HCT116 (cell line): ENCODE results near the gene GYPC.

Source experiments
- ELF1 ChIP-seq: IDR thresholded peaks from 2 replicates; pipeline ENCODE4 v1.6.1; 2012; ENCODE audit warnings: low read depth, borderline replicate concordance
- EZH2 ChIP-seq: fragments of 200-600 bp; sonication (generic); IDR thresholded peaks from 2 replicates; pipeline ENCODE4 v1.6.1; 2017; ENCODE audit warnings: antibody characterized with exemption, mixed run types
- FOSL1 ChIP-seq: IDR thresholded peaks from 2 replicates; pipeline ENCODE4 v1.6.1; 2012; ENCODE audit warnings: low read depth
- JUND ChIP-seq: IDR thresholded peaks from 2 replicates; pipeline ENCODE4 v1.6.1; 2012
- POLR2A ChIP-seq: IDR thresholded peaks from 2 replicates; pipeline ENCODE4 v1.7.0; 2011; ENCODE audit warnings: borderline replicate concordance; ENCODE audit not compliant: insufficient read depth, insufficient read length; ENCODE audit errors: extremely low read depth
- POLR2AphosphoS5 ChIP-seq: IDR thresholded peaks from 2 replicates; pipeline ENCODE4 v1.6.1; 2011; ENCODE audit warnings: mild to moderate bottlenecking, low read depth, low read length, moderate library complexity
- SP1 ChIP-seq: IDR thresholded peaks from 2 replicates; pipeline ENCODE4 v1.6.1; 2012; ENCODE audit warnings: low read depth
- TCF7L2 ChIP-seq: IDR thresholded peaks from 2 replicates; pipeline ENCODE4 v1.7.0; 2011; ENCODE audit warnings: borderline replicate concordance, inconsistent platforms; ENCODE audit not compliant: insufficient read depth, insufficient read length; ENCODE audit errors: extremely low read depth
- ZBTB33 ChIP-seq: IDR thresholded peaks from 2 replicates; pipeline ENCODE4 v1.6.1; 2011; ENCODE audit warnings: mild to moderate bottlenecking, low read length, moderate library complexity; ENCODE audit not compliant: insufficient replicate concordance; ENCODE audit errors: extremely low read depth
- ZNF274 ChIP-seq: fragments of 200-500 bp; sonication (Bioruptor generic); IDR thresholded peaks from 2 replicates; pipeline ENCODE4 v1.6.1; 2014; ENCODE audit warnings: mild to moderate bottlenecking, low read depth, low read length, inconsistent platforms
- TF ChIP-seq, protein P1 (sequence below), 3 experiments: fragments of 200-600 bp in 1 of 3; sonication (generic) in 1 of 3; IDR thresholded peaks in 2 of 3; conservative IDR thresholded peaks in 1 of 3; 2 replicates each; pipeline ENCODE4 v1.5.1; 2012 to 2017; ENCODE audit warnings: low read depth in 2 of 3, low read length in 2 of 3, antibody characterized with exemption in 1 of 3, borderline replicate concordance in 1 of 3, control low read depth in 1 of 3, mild to moderate bottlenecking in 1 of 3, mixed read lengths in 1 of 3, mixed run types in 1 of 3, moderate library complexity in 1 of 3; ENCODE audit not compliant: insufficient read depth in 1 of 3

GRCh38 chr2:126715111-126715510, 59.2 kb downstream of the GYPC start:
- TF ChIP-seq EZH2 (no peak), JUND (no peak), POLR2A (no peak), POLR2AphosphoS5 (no peak), SP1 (no peak), TCF7L2 (no peak), ZNF274 (no peak), ZBTB33 (no peak), FOSL1 (no peak), ELF1 (no peak)
- TF ChIP-seq, protein P1, sequence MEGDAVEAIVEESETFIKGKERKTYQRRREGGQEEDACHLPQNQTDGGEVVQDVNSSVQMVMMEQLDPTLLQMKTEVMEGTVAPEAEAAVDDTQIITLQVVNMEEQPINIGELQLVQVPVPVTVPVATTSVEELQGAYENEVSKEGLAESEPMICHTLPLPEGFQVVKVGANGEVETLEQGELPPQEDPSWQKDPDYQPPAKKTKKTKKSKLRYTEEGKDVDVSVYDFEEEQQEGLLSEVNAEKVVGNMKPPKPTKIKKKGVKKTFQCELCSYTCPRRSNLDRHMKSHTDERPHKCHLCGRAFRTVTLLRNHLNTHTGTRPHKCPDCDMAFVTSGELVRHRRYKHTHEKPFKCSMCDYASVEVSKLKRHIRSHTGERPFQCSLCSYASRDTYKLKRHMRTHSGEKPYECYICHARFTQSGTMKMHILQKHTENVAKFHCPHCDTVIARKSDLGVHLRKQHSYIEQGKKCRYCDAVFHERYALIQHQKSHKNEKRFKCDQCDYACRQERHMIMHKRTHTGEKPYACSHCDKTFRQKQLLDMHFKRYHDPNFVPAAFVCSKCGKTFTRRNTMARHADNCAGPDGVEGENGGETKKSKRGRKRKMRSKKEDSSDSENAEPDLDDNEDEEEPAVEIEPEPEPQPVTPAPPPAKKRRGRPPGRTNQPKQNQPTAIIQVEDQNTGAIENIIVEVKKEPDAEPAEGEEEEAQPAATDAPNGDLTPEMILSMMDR (IDR thresholded peaks at IDR 0.05 in 2 of 3, conservative IDR thresholded peaks at IDR 0.05 in 1 of 3; ENCODE audit: borderline replicate concordance in 1 of 3, insufficient read depth in 1 of 3, low read depth in 2 of 3, low read length in 2 of 3) = no peak
